GM06990 (cell line): ENCODE data around the gene UPK3A.

ENCODE experiments used
- DNase-seq: peaks from one replicate; pipeline ENCODE4 v3.0.0-alpha.2; 2011; ENCODE audit not compliant: insufficient read length; ENCODE audit errors: extremely low read depth
- H3K27me3 ChIP-seq: replicated peaks from 2 replicates; pipeline ENCODE4 v1.6.0; 2011; ENCODE audit warnings: low read length; ENCODE audit not compliant: control insufficient read depth, insufficient read depth
- H3K36me3 ChIP-seq: 2 replicates; pipeline ENCODE4 v1.5.1; 2011; ENCODE audit warnings: low read length; ENCODE audit not compliant: control insufficient read depth, insufficient read depth
- H3K4me3 ChIP-seq: replicated peaks from 2 replicates; pipeline ENCODE4 v1.5.1; 2011; ENCODE audit warnings: low read depth, mild to moderate bottlenecking, control low read depth, low read length
- TF ChIP-seq, protein P1 (sequence below): IDR thresholded peaks from 2 replicates; pipeline ENCODE4 v1.5.1; 2011; ENCODE audit warnings: low read length, control low read depth, mild to moderate bottlenecking, inconsistent platforms; ENCODE audit not compliant: insufficient read depth, poor library complexity, severe bottlenecking

The UPK3A gene

DNA sequence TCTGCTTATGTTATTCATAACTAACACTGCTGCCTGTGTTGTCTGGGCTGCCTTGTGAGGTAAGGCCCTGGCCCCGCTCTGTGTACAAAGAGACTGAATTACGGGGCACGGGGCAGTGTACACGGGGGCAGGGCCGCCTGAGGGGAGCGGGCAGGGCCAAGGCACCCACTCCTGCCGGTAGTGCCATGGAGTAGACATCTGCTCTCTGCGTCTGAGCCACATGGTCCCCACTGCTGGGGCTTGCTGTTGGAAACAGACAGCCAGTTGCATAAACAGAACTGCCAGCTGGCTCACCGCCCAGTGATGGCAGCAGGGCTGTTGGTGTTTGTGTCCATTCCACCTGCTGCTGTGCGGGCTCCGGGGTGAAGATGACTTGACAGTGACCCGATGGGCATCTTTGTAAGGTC, 44.8 kb downstream of the UPK3A start:
- H3K36me3 ChIP-seq = peaks cover 4% of the 10 kb centered on the region
- DNase-seq = no peak
- TF ChIP-seq, protein P1, sequence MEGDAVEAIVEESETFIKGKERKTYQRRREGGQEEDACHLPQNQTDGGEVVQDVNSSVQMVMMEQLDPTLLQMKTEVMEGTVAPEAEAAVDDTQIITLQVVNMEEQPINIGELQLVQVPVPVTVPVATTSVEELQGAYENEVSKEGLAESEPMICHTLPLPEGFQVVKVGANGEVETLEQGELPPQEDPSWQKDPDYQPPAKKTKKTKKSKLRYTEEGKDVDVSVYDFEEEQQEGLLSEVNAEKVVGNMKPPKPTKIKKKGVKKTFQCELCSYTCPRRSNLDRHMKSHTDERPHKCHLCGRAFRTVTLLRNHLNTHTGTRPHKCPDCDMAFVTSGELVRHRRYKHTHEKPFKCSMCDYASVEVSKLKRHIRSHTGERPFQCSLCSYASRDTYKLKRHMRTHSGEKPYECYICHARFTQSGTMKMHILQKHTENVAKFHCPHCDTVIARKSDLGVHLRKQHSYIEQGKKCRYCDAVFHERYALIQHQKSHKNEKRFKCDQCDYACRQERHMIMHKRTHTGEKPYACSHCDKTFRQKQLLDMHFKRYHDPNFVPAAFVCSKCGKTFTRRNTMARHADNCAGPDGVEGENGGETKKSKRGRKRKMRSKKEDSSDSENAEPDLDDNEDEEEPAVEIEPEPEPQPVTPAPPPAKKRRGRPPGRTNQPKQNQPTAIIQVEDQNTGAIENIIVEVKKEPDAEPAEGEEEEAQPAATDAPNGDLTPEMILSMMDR = no peak

DNA sequence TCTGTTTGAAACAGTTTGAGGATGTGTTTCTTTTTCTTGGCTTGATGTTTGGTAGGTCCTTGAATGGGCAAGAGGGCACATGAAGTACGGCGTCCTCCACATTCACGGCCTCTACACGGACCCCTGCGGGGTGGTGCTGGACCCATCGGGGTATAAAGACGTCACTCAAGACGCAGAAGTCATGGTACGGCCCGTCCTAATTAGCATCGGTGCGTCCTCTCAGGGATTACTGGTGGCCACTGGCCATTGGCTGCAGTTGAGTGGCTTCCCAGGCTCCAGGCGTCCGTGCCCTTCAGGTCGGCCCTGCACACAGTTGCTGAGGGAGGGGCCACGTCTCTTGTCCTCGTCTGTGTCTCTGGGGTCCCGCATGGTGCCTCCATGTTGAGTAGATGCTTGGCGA, 45.8 kb downstream of the UPK3A start:
- DNase-seq = no peak
- Histone ChIP-seq H3K36me3 (peaks cover 5% of the 10 kb centered on the region), H3K27me3 (no peaks in the 10 kb centered on the region), H3K4me3 (no peak overlapping the region)
- TF ChIP-seq, protein P1 = no peak

More for the DNA sequence above, 44.8 kb downstream of the UPK3A start:
- H3K27me3 ChIP-seq = no peaks in the 10 kb centered on the region
- H3K4me3 ChIP-seq = no peak overlapping the region

DNA sequence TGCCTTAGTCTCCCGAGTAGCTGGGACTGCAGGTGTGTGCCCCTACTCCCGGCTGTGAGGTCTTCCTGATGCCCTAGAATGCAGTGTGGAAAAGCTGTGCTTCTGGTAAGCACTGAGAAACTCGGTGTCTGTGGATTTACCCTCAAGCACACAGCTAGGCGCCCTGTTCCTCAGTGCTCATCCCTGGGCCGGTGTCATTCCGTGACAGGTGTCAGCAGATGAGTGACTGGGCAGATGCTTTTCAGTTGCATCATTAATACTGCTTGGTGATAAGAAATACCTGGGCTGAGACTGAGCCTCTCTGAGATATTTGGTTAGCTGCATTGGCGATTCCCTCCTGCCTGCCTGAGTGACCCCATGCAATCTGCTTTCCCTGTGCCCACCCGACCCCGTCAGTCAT, 46.7 kb downstream of the UPK3A start:
- Histone ChIP-seq H3K36me3 (peaks cover 2% of the 10 kb centered on the region), H3K4me3 (no peak overlapping the region), H3K27me3 (no peaks in the 10 kb centered on the region)
- no peak for DNase-seq
- TF ChIP-seq, protein P1 = no peak

DNA sequence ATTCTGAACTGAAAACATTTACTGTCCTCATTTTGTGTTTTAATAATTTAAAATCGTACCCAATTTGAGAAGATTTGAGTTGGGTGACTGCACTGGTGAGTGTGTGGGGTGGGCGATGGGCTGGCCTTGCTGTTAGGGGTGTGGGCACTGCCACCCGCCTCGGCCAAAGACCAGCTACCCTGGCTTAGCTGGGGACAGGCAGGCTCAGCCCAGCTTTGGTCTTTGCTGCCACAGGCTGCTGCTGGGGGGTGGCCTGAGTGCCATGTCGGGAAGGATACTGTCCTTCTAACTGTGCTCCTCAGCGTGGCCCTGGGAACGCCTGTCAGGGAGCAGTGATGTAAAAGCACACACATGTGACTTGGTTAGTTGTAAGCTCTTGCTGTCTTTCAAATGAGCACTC, 47.3 kb downstream of the UPK3A start:
- Histone ChIP-seq H3K4me3 (no peak overlapping the region), H3K27me3 (no peaks in the 10 kb centered on the region), H3K36me3 (peaks cover 2% of the 10 kb centered on the region)
- TF ChIP-seq, protein P1 = no peak
- no peak for DNase-seq

DNA sequence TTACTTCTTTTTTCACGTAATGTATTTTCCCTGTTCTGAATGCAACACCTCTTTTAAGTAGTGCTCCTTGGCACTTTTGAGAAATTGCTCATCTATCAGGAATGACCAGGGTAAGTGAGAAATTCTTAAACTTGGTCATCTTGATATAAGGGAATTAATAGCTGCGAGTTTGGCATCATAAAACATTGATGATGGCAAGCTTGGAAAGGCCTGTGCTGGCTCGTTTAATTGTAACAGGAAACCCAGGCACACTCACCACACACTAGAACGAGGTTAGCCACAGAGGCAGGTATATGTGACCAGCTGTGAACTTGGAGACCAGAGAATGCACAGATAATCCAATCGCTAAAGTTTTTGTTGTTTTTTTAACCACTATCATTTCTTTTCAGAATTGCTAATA, 49.3 kb downstream of the UPK3A start:
- H3K36me3 ChIP-seq = peaks cover 2% of the 10 kb centered on the region
- TF ChIP-seq, protein P1 = no peak
- no peak overlapping the region for H3K4me3 ChIP-seq
- no peaks in the 10 kb centered on the region for H3K27me3 ChIP-seq
- no peak for DNase-seq

DNA sequence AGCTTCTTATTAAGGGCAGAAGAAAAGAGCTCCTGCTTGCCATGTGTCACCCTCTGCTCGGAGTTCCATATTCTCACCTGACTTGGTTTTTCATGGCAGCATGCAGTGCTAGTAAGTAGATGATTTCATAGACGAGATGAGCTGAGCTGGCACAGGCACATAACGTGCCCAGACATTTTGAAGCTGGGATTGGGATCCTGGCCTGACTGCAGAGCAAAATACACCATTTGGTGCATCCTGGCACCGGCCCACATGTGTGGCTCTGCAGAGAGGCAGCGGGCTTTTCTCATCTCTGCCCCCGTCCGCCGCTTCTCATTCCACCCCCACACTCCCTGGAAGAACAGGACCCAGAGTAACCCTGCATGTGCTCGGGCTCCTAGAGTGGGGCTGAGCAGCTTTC, 49.8 kb downstream of the UPK3A start:
- H3K27me3 ChIP-seq = no peaks in the 10 kb centered on the region
- no peak overlapping the region for H3K4me3 ChIP-seq
- TF ChIP-seq, protein P1 = no peak
- peaks cover 2% of the 10 kb centered on the region for H3K36me3 ChIP-seq
- DNase-seq = no peak
